Measurements from ENCODE around the gene OCA2.

OCA2 gene

DNA sequence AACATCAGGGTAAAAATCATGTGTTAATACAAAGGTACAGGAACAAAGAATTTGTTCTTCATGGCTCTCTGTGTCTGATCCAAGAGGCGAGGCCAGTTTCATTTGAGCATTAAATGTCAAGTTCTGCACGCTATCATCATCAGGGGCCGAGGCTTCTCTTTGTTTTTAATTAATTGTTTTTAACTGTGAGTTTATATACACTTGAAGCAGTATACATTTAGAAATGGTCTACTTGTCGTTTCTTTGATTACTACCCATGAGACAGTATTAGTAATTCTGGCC lies 21.2 kb upstream of the OCA2 start:
- DNase-seq (ENCODE audit: low read depth in 3 of 3): no peak

DNA sequence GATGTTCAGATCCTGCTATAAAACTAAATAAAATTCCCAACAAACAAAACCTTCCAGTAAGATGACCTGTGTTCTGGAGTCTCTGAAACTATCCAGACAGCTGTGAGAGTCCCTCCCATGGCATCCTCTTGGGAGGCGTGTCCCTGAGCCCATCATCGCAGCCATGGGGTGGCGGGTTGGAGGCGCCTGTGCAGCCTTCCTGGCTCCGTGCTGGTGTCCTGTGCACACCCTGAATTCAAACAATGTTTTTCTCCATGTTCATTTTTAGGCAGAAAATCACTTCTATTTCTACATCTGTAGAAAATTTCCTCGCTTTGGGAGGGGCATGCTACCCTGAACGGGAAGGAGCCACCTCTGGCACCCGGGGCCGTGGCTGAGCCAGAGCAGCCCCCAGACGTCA lies 19.4 kb upstream of the OCA2 start:
- no peak for DNase-seq (ENCODE audit: low read depth in 3 of 3)

- DNase-seq (ENCODE audit: low read depth in 3 of 3): no peak
Measured at GRCh38 chr15:28118083-28118482, 19.0 kb upstream of the OCA2 start.

GRCh38 chr15:28117432-28117990 lies 18.4 kb upstream of the OCA2 start:
- DNase-seq (ENCODE audit: low read depth in 3 of 3): no peak

DNA sequence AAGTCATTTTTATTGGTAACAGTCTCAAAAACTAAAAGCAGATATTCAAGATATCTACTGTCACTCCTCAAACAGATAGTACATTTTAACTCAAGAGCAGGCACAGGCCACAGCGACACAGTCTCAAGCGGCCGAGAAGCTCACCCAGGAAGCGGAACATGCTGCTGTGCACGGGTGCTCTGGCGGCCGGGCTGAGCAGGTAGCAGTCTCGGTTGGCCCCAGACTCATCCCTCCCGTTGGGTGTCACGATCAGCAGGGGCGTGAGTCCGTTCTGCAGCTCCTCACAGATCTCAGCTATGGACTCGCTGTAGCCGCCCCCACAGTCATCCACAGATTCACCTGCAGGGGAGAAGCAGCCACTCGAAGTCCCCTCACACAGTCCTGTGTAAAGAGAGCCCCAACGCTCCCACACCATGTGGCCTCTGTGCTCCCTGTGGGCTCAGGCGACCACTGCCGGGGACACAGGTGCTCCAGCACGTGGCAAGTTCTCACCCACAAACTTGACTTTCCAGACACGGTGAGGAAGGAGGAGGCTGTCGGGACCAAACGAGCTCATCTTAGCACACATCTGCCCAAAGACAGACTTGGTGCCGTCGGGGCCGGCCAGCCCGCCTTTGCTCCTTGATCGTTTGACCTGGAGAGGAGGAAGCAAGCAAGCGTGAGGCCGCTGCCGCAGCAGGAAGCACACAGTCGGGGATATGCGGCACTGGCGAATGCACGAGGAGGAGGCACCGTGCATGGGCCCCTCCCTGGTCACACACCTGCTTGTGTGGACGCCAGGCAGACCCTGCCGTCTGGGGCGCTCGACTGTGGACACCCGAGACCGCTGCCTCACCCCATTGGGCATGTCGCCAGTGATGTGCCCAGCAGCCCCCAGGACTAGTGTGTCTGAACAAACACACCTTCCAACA lies 17.7 kb upstream of the OCA2 start:
- no peak for DNase-seq (ENCODE audit: low read depth in 3 of 3)

DNA sequence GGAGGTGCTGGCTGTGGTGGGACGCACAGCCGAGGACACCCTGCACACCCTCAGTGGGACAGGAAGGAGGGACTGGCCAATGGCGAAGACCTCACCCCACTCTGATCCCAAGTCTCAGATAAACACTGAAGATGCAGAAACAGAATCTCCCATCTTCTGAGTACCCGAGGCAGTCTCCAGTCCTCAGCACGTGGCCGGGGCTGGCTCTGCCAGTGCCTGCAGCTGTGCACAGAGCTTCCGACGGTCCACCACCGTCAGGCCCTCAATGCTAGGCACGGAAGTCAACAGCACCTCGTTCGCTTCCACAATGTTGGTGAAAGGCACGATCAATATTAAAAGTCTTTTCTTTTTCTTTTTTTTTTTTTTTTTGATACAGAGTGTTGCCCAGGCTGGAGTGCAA lies 16.8 kb upstream of the OCA2 start:
- DNase-seq (ENCODE audit: low read depth in 3 of 3): no peak

DNA sequence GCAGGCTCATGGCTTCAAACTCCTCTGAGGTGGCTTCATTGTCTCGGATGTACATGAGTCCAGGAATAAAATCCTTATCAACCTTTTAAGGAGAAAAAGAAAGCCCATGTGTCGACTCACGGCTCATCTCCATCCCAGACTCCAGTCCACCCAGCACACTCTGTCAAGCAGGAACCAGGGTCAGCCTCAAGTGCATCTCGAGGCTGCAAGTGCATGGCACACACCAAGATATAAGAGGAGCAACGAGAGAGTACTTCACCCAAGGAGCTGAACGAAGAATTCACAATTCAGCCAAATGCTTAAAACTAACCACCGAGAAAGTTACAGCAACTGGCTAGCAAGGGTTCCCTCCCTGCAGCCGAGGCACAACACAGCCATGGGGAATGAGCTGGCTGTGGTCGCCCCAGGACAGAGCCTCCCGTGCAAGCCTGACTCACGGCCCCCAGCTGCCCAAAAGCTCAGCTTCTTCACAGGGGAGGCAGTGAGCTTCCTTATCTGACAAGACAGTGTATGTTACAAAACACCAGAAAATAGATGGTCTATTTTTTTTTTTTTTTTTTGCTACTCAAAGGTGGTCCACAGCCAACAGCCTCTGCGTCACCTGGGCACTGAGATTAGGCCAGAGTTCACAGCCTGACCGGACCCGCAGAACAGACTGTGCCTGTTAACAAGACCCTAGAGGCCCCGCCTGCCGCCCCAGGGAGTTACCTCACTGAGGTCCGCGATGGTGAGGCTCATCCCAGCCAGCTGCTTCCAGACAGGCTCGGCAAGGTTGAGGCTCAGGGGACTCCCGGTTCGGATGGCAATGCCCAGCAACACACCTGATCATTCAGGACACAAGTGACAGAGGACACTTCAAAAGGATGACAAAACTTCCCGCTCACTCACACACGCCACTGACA lies 15.9 kb upstream of the OCA2 start:
- DNase-seq (ENCODE audit: low read depth in 3 of 3): no peak

GRCh38 chr15:28114114-28114455 lies 15.0 kb upstream of the OCA2 start:
- no peak for DNase-seq (ENCODE audit: low read depth in 3 of 3)

GRCh38 chr15:28113394-28114113 lies 14.4 kb upstream of the OCA2 start:
- DNase-seq (ENCODE audit: low read depth in 3 of 3): no peak

DNA sequence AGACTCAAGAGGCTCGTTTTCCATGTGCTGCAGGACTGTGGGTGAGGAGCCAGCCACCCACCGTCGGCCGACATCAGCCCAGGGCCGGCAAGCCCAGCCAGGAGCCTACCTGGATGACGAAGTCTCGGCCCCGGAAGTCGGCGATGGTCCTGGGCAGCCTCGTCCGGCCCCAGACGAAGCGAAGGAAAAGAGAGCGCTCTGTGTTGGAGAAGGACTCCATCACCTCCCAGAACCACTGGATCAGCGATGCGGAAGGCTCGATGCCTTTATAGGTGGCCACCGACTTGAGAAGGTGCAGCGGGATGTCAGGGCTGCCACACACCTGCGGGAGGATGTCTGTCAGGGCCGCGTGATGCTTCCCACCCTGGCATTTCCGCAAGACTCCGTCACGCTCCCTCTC lies 13.8 kb upstream of the OCA2 start:
- DNase-seq (ENCODE audit: low read depth in 3 of 3): no peak

GRCh38 chr15:28112101-28112760 lies 13.1 kb upstream of the OCA2 start:
- no peak for DNase-seq (ENCODE audit: low read depth in 3 of 3)

GRCh38 chr15:28111543-28111942 lies 12.4 kb upstream of the OCA2 start:
- no peak for DNase-seq (ENCODE audit: low read depth in 3 of 3)

- DNase-seq (ENCODE audit: low read depth in 3 of 3): no peak
Measured at GRCh38 chr15:28110481-28110881, 11.4 kb upstream of the OCA2 start.

DNA sequence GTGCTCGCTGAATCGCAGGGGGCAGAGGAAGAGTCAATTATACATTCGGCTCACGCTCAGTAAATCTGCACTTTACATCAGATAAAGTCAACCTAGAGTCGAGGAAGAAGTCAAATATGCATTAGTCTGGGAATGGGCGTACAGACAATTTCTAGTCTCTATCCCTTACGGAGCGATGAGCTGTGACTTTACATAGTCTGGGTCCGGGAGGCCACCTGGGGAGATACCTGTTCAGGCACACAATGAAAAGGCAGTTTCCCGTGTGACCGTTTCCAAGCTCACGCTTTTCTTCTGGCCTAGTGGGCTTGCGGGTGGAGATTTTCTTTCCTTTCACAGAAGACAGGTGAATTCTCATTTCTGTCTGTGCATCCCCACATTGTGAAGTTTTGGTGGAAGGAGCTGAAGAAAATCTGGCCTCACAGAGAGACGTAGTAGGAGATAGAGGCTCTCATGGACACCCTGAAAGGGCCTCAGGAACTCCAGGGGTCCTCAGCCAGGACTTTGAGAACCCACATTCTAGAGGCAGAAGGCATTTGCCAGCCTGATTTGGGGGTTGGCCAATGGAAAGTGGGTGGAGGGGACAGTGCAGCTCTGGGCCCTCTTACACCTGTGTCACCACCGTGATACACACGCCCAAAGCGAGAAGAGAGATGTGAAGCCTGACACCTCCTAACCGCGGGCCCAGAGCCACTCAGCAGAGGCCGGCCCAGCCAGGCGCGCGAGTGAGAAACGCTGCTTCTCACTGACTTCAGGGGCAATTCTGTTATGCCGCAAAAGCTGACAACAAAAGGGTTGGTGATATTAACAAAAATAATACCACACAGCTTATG lies 10.7 kb upstream of the OCA2 start:
- DNase-seq (ENCODE audit: low read depth in 3 of 3): no peak

GRCh38 chr15:28107904-28108275 lies 8.8 kb upstream of the OCA2 start:
- DNase-seq (ENCODE audit: low read depth in 3 of 3): no peak

DNA sequence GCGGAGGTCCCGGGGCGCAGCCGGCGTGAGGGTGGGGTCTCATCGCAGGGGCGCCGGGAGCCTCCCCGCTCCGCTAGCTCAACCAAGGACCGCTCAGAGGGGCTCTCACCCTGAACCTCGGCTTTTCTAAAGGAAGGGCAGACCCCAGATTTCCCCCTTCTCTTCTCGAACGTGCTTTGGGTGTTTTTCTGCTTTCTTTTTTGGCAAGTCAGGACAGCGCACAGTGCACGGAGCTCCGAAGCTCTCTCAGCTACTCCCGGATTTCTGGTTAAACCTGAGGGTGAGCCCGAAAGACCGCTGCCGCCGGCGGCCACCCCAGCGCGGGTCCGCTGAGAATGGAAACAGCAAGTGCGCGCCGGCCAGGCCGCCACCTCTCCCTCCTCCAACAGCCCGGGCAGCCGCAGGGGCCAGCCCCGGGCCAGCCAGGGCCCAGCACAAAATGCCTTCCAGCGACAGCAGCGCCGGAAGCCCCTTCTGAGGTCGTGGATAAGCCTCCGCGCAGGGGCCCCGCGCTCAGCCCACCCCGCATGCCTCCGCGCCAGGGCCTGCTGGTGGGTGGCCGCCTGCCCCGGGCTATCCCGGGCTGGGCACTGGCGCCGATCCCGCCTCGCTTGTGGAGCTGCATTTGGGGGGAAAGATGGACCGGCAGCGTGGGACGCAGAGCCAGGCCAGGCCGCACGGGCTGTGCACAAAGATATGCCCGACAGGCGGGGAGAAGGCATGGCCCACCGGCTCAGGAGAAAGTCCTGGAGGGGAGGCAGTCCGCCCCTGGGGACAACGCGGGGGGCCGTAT lies 8.2 kb upstream of the OCA2 start:
- DNase-seq (ENCODE audit: low read depth in 3 of 3): peak in 1 of 3 experiments; percentile 24

DNA sequence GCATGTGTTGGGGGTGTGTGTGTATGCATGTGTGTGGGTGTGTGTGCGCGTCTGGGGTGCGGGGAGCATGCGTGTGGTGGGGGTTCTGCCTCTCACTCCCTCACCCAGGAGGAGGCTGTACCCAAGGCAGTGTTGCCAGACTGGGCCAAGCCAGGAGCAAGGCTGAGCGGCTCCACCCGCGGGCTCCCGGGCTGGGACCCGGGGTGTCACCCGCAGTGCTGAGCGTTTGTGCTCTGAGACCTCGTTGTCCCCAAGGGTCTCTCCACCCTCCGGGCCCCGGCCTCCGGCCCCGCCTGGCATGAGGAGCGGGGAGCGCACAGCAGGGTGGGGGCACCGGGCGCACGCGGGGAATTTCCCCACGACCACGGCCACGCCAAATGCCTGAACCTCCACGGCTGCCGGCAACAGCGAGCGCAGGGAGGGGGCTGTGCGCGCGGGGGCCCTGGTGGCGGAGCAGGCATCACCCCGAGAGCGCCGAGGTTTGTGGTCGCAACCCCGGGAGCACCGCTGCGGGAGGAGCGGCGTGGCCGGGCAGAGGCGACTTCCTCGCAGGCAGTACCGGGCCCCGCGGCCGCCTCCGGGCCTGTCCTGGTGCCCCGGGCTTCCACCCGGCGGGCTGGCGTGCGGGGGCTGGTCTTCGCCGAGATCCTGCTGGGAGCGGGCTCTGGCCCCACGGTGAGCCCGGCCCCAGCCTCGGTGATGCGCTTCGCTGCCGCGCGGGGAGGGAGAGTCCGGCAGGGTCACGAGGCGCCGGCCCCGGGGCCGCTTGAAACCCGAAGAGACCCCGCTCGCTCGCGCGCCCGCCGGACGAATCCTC lies 7.4 kb upstream of the OCA2 start:
- DNase-seq (ENCODE audit: low read depth in 3 of 3): peak in 1 of 3 experiments; percentile 21

- no peak for DNase-seq (ENCODE audit: low read depth in 3 of 3)
Measured at GRCh38 chr15:28105793-28106192, 6.7 kb upstream of the OCA2 start.

GRCh38 chr15:28105224-28105791 lies 6.2 kb upstream of the OCA2 start:
- DNase-seq (ENCODE audit: low read depth in 3 of 3): no peak

All from stimulated activated CD4-positive, alpha-beta T cell treated with anti-CD3 and anti-CD28 coated beads, TNF-alpha, amount 100 ng/mL, for 24 hours (primary cell).